Lung (tissue), 12 donors: ENCODE results near the gene TMTC3. TPM values are rescaled to one million over a fixed set of nuclear protein-coding genes. Genes with fewer than 3 reads are reported as not detected.

Source experiments
- ATAC-seq: fragments of 200-7000 bp; cut with Tn5 transposase; one replicate; pipeline ENCODE4 v1.9.1; 2020; ENCODE audit warnings: moderate number of reproducible peaks; ENCODE audit not compliant: insufficient read depth, low FRiP score
- DNase-seq, 3 donors: peaks; one replicate each; pipeline ENCODE4 v3.0.0-alpha.2; 2013 to 2017
- H3K27ac ChIP-seq, 2 donors: one replicate each; pipeline ENCODE4 v1.5.1; 2013; ENCODE audit warnings: mild to moderate bottlenecking in 2 of 2, moderate library complexity in 2 of 2, control low read depth in 1 of 2, inconsistent platforms in 1 of 2, low read depth in 1 of 2, low read length in 1 of 2
- H3K27me3 ChIP-seq, 3 donors: one replicate each; pipeline ENCODE4 v1.5.1; 2013; ENCODE audit warnings: low read length in 2 of 3; ENCODE audit not compliant: control insufficient read depth in 3 of 3, insufficient read depth in 3 of 3
- H3K36me3 ChIP-seq, 4 donors: one replicate each; pipeline ENCODE4 v1.5.1; 2013; ENCODE audit warnings: low read length in 4 of 4, mild to moderate bottlenecking in 1 of 4, moderate library complexity in 1 of 4; ENCODE audit not compliant: control insufficient read depth in 4 of 4, insufficient read depth in 4 of 4
- H3K4me1 ChIP-seq, 5 donors: one replicate each; pipeline ENCODE4 v1.5.1; 2013; ENCODE audit warnings: low read length in 5 of 5, mild to moderate bottlenecking in 2 of 5, moderate library complexity in 1 of 5; ENCODE audit not compliant: control insufficient read depth in 5 of 5, insufficient read depth in 5 of 5
- H3K4me3 ChIP-seq: one replicate; pipeline ENCODE4 v1.5.1; 2013; ENCODE audit warnings: mild to moderate bottlenecking, control low read depth, moderate library complexity
- H3K9ac ChIP-seq, 2 donors: one replicate each; pipeline ENCODE4 v1.5.1; 2013; ENCODE audit warnings: low read length in 2 of 2, control low read depth in 1 of 2; ENCODE audit not compliant: insufficient read depth in 1 of 2
- H3K9me3 ChIP-seq, 4 donors: one replicate each; pipeline ENCODE4 v1.5.1; 2013; ENCODE audit warnings: low read length in 3 of 4, mild to moderate bottlenecking in 1 of 4, moderate library complexity in 1 of 4; ENCODE audit not compliant: control insufficient read depth in 4 of 4, insufficient read depth in 3 of 4
- CTCF ChIP-seq: IDR thresholded peaks from 2 replicates; pipeline ENCODE4 v1.5.1; 2012; ENCODE audit warnings: mild to moderate bottlenecking; ENCODE audit errors: control extremely low read depth, extremely low read depth
- WGBS, 2 donors: extraction: QIAGEN DNeasy Blood & Tissue Kit; methylation state at CpG; one replicate each; pipeline ENCODE4 v1.1.7; 2013; 5-methylcytosine and 5-hydroxymethylcytosine counted together
- polyA plus RNA-seq, 2 donors: library from polyadenylated mRNA; stranded (reverse); fragments of 200-250 nt; gene quantifications; one replicate each; pipeline ENCODE4 v1.2.1, GENCODE V29; 2013
- total RNA-seq, 2 donors: library from RNA; depleted of rRNA in 1 of 2; stranded (reverse); fragments of >200 nt in 1 of 2; gene quantifications; one replicate each; pipeline ENCODE4 v1.2.1, GENCODE V29; 2014 to 2021
- donor health status: control.
- donor health status: control.
- donor health status: Bipolar disorder and iron deficiency.
- donor health status: healthy.
- donor health status: DM: yes; HTN: yes; CAD: no.

The TMTC3 gene
- total and polyA plus RNA-seq, 4 donors = 3.4 to 36.2 (median 10.8) TPM

- ATAC-seq (no peak), DNase-seq (no peak)
- no peak overlapping the region for H3K9ac ChIP-seq
- no peaks in the 10 kb centered on the region for H3K27me3 ChIP-seq
- WGBS, 2 donors = 90 to 93% methylated on average over 6 of the region's 6 CpGs
- TF ChIP-seq CTCF = no peak
- H3K4me1 ChIP-seq = no peaks in the 10 kb centered on the region
- H3K9me3 ChIP-seq = peaks cover 0 to 4% (median 1%) of the 10 kb centered on the region in 4 donors
- H3K4me3 ChIP-seq = no peak overlapping the region
- H3K36me3 ChIP-seq = peaks cover 15 to 41% (median 28%) of the 10 kb centered on the region in 4 donors
- no peak overlapping the region for H3K27ac ChIP-seq
Measured at GRCh38 chr12:88179436-88180014, 37.4 kb downstream of the TMTC3 start.

GRCh38 chr12:88181881-88182280 is 39.8 kb downstream of the TMTC3 start:
- WGBS, 2 donors = 88 to 92% methylated on average over 3 of the region's 3 CpGs
- no peak overlapping the region for H3K27ac ChIP-seq
- no peak overlapping the region for H3K9ac ChIP-seq
- peaks cover 0 to 5% (median 3%) of the 10 kb centered on the region in 4 donors for H3K9me3 ChIP-seq
- DNase-seq (no peak), ATAC-seq (no peak)
- no peaks in the 10 kb centered on the region for H3K4me1 ChIP-seq
- no peak overlapping the region for H3K4me3 ChIP-seq
- TF ChIP-seq CTCF = no peak
- H3K36me3 ChIP-seq = peaks cover 12 to 39% (median 21%) of the 10 kb centered on the region in 4 donors
- H3K27me3 ChIP-seq = no peaks in the 10 kb centered on the region

- no peak for DNase-seq
- H3K27me3 ChIP-seq = no peaks in the 10 kb centered on the region
- H3K27ac ChIP-seq = no peak overlapping the region
- no peaks in the 10 kb centered on the region for H3K4me1 ChIP-seq
- H3K9me3 ChIP-seq = peaks cover 0 to 5% (median 3%) of the 10 kb centered on the region in 4 donors
- H3K4me3 ChIP-seq = no peak overlapping the region
- no peak for TF ChIP-seq CTCF
- no peak overlapping the region for H3K9ac ChIP-seq
- no peak for ATAC-seq
- peaks cover 12 to 39% (median 21%) of the 10 kb centered on the region in 4 donors for H3K36me3 ChIP-seq
- 98% methylated on average over 3 of the region's 3 CpGs for WGBS, 2 donors
Measured at GRCh38 chr12:88182416-88182815, 40.3 kb downstream of the TMTC3 start.

GRCh38 chr12:88184196-88184595 is 42.1 kb downstream of the TMTC3 start:
- H3K9ac ChIP-seq = no peak overlapping the region
- no peak overlapping the region for H3K4me3 ChIP-seq
- TF ChIP-seq CTCF = no peak
- no peak for DNase-seq
- H3K9me3 ChIP-seq = peaks cover 0 to 5% (median 3%) of the 10 kb centered on the region in 4 donors
- no peaks in the 10 kb centered on the region for H3K27me3 ChIP-seq
- H3K4me1 ChIP-seq = no peaks in the 10 kb centered on the region
- WGBS, 2 donors = 78 to 96% methylated on average over 3 of the region's 3 CpGs
- no peak overlapping the region for H3K27ac ChIP-seq
- H3K36me3 ChIP-seq = peaks cover 12 to 39% (median 20%) of the 10 kb centered on the region in 4 donors
- no peak for ATAC-seq
